Caco-2 (cell line): ENCODE results near the gene BICD2. TPM values are rescaled to one million over a fixed set of nuclear protein-coding genes. Genes with fewer than 3 reads are reported as not detected.

ENCODE experiments used
- BruUV-seq: library from RNA; stranded (reverse); fragments of 400-500 nt; replicated peaks from 2 replicates; lab custom pipeline; 2021; lab: Mats Ljungman, UMichigan
- CTCF ChIA-PET: fragments of 300-600 bp; sonication (Branson Sonifier 250); formaldehyde crosslinking; loops from one replicate; lab custom pipeline; 2022; ENCODE audit warnings: antibody characterized with exemption; lab: Charles Lee
- POLR2A ChIA-PET: fragments of 300-600 bp; sonication (Branson Sonifier 250); formaldehyde crosslinking; loops from one replicate; lab custom pipeline; 2022; ENCODE audit warnings: antibody characterized with exemption; lab: Charles Lee
- DNase-seq, 2 experiments: peaks; one replicate each; pipeline versions ENCODE4 v3.0.0 to v3.0.0-alpha.2; 2020 to 2022
- H3K27me3 ChIP-seq: replicated peaks from 2 replicates; pipeline ENCODE4 v1.6.0; 2011; ENCODE audit warnings: low read length; ENCODE audit not compliant: control insufficient read depth, insufficient read depth
- H3K36me3 ChIP-seq: 2 replicates; pipeline ENCODE4 v1.5.1; 2011; ENCODE audit warnings: low read length; ENCODE audit not compliant: control insufficient read depth, insufficient read depth
- H3K4me1 ChIP-seq: fragments of 250-450 bp; sonication (Bioruptor Pico); 2 replicates; pipeline ENCODE4 v1.5.1; 2020; ENCODE audit warnings: mild to moderate bottlenecking
- H3K4me3 ChIP-seq: 2 replicates; pipeline ENCODE4 v1.5.1; 2011; ENCODE audit warnings: low read depth, mild to moderate bottlenecking, control low read depth, low read length
- H3K9me3 ChIP-seq: fragments of 250-450 bp; sonication (Bioruptor Pico); 2 replicates; pipeline ENCODE4 v1.5.1; 2020; ENCODE audit warnings: mild to moderate bottlenecking, moderate library complexity
- H3K27ac Mint-ChIP-seq: one replicate; pipeline ENCODE4 v1.8.0; 2022; ENCODE audit warnings: mixed read lengths; ENCODE audit not compliant: unreplicated experiment
- H3K27me3 Mint-ChIP-seq: one replicate; pipeline ENCODE4 v1.8.0; 2022; ENCODE audit warnings: mixed read lengths; ENCODE audit not compliant: insufficient read depth, unreplicated experiment
- H3K36me3 Mint-ChIP-seq: one replicate; pipeline ENCODE4 v1.8.0; 2022; ENCODE audit warnings: mild to moderate bottlenecking, mixed read lengths; ENCODE audit not compliant: insufficient read depth, unreplicated experiment
- H3K4me1 Mint-ChIP-seq: one replicate; pipeline ENCODE4 v1.8.0; 2022; ENCODE audit warnings: low read depth, mixed read lengths; ENCODE audit not compliant: unreplicated experiment
- H3K4me3 Mint-ChIP-seq: one replicate; pipeline ENCODE4 v1.8.0; 2022; ENCODE audit warnings: mild to moderate bottlenecking, moderate library complexity, mixed read lengths; ENCODE audit not compliant: unreplicated experiment
- H3K9me3 Mint-ChIP-seq: one replicate; pipeline ENCODE4 v1.8.0; 2022; ENCODE audit warnings: mixed read lengths; ENCODE audit not compliant: unreplicated experiment
- intact Hi-C: fragments of 100-400 bp; cut with micrococcal nuclease; formaldehyde crosslinking; loops from one replicate; pipeline ENCODE4 v1.10.0; 2022; ENCODE audit not compliant: unreplicated experiment
- total RNA-seq: library from RNA; stranded (reverse); gene quantifications from 2 replicates; pipeline ENCODE4 v1.2.3, GENCODE V29; 2022
- TF ChIP-seq, protein P1 (sequence below), 2 experiments: fragments of 200-600 bp in 1 of 2; IDR thresholded peaks; 1 replicate in 1 of 2; 2 replicates in 1 of 2; pipeline versions ENCODE4 v1.5.1 to v1.8.0; 2011 to 2022; ENCODE audit warnings: antibody characterized with exemption in 1 of 2, control low read depth in 1 of 2, inconsistent platforms in 1 of 2, low read depth in 1 of 2, low read length in 1 of 2, mild to moderate bottlenecking in 1 of 2, moderate library complexity in 1 of 2; ENCODE audit not compliant: insufficient read depth in 1 of 2, severe bottlenecking in 1 of 2, unreplicated experiment in 1 of 2

BICD2 gene
- total RNA-seq, 1 experiment from 2014 or later, result 13.7 TPM

DNA sequence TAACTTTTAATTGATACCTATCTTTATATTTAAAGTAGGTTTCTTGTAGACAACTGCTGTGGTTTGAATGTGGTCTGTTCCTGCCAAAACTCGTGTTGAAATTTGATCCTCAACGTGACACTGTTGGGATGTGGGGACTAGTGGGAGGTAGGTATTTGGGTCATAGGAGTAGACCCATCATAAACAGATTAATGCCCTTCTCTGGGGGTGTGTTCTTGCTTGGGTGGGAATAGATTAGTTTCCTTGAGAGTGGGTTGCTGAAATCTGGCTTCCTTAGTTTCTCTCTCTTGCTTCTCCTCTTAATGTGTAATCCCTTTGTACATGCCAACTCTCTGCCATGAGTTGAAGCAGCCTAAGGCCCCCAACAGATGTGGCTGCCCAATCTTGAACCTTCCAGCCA is 60.1 kb downstream of the BICD2 start:
- Mint-ChIP-seq H3K27ac (no peak overlapping the region), H3K27me3 (no peaks in the 10 kb centered on the region), H3K36me3 (peaks cover 5% of the 10 kb centered on the region), H3K4me1 (no peaks in the 10 kb centered on the region), H3K9me3 (no peaks in the 10 kb centered on the region), H3K4me3 (no peak overlapping the region)
- Histone ChIP-seq H3K4me1 (no peaks in the 10 kb centered on the region), H3K9me3 (no peaks in the 10 kb centered on the region), H3K36me3 (no peaks in the 10 kb centered on the region), H3K27me3 (no peaks in the 10 kb centered on the region), H3K4me3 (no peak overlapping the region)
- intact Hi-C loops, result no loop called here
- ChIA-PET POLR2A (no interaction called here), CTCF (no interaction called here)
- no TSS peak for BruUV-seq
- TF ChIP-seq, protein P1, sequence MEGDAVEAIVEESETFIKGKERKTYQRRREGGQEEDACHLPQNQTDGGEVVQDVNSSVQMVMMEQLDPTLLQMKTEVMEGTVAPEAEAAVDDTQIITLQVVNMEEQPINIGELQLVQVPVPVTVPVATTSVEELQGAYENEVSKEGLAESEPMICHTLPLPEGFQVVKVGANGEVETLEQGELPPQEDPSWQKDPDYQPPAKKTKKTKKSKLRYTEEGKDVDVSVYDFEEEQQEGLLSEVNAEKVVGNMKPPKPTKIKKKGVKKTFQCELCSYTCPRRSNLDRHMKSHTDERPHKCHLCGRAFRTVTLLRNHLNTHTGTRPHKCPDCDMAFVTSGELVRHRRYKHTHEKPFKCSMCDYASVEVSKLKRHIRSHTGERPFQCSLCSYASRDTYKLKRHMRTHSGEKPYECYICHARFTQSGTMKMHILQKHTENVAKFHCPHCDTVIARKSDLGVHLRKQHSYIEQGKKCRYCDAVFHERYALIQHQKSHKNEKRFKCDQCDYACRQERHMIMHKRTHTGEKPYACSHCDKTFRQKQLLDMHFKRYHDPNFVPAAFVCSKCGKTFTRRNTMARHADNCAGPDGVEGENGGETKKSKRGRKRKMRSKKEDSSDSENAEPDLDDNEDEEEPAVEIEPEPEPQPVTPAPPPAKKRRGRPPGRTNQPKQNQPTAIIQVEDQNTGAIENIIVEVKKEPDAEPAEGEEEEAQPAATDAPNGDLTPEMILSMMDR (IDR thresholded peaks at IDR 0.05; ENCODE audit: insufficient read depth in 1 of 2, low read depth in 1 of 2, low read length in 1 of 2, severe bottlenecking in 1 of 2, unreplicated experiment in 1 of 2), result no peak
- DNase-seq, result no peak

DNA sequence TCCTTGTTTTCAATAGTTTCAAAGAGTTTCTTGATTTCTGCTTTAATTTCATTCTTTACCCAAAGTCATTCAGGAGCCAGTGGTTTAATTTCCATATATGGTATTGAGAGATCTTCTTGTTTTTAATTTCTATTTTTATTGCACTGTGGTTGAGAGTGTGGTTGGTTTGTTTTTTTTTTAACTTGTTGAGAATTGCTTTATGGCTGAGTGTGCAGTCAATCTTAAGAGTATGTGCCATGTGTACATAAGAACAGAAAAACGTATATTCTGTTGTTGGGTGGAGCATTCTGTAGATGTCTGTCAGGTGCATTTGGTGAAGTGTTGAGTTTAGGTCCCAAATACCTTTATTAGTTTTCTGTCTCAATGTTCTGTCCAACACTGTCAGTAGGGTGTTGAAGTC is 68.0 kb downstream of the BICD2 start:
- intact Hi-C loops, result no loop called here
- no peaks in the 10 kb centered on the region for H3K36me3 ChIP-seq
- no peaks in the 10 kb centered on the region for H3K27me3 Mint-ChIP-seq
- H3K36me3 Mint-ChIP-seq, result no peaks in the 10 kb centered on the region
- H3K27me3 ChIP-seq, result no peaks in the 10 kb centered on the region
- POLR2A ChIA-PET, result no interaction called here
- H3K9me3 ChIP-seq, result no peaks in the 10 kb centered on the region
- H3K27ac Mint-ChIP-seq, result no peak overlapping the region
- no peak overlapping the region for H3K4me3 ChIP-seq
- TF ChIP-seq, protein P1 (IDR thresholded peaks at IDR 0.05; ENCODE audit: insufficient read depth in 1 of 2, low read depth in 1 of 2, low read length in 1 of 2, severe bottlenecking in 1 of 2, unreplicated experiment in 1 of 2), result no peak
- H3K9me3 Mint-ChIP-seq, result peaks cover 14% of the 10 kb centered on the region
- no peak for DNase-seq
- H3K4me1 Mint-ChIP-seq, result no peaks in the 10 kb centered on the region
- H3K4me1 ChIP-seq, result no peaks in the 10 kb centered on the region
- no peak overlapping the region for H3K4me3 Mint-ChIP-seq
- BruUV-seq, result no TSS peak
- CTCF ChIA-PET, result no interaction called here

DNA sequence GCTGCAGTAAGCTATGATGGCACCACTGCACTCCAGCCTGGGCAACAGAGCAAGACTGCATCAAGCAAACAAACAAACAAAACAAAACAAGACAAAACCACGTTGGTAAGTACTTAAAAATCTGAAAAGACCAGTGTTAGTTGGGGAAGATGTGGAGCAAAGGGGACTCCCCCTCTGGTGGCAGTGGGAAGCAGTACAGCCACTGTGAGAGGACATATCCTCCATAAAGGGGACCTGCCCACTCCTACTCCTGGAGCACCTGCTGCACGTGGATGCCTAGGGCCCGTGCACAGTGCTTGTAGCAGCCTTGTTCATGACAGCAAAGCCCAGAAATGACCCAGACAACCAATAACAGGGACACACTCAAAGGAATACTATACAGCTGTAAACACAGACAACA is 77.7 kb downstream of the BICD2 start:
- H3K9me3 Mint-ChIP-seq, result no peaks in the 10 kb centered on the region
- no TSS peak for BruUV-seq
- H3K27me3 ChIP-seq, result no peaks in the 10 kb centered on the region
- no peaks in the 10 kb centered on the region for H3K36me3 ChIP-seq
- no peaks in the 10 kb centered on the region for H3K4me1 ChIP-seq
- no peaks in the 10 kb centered on the region for H3K27me3 Mint-ChIP-seq
- POLR2A ChIA-PET, result no interaction called here
- H3K27ac Mint-ChIP-seq, result no peak overlapping the region
- CTCF ChIA-PET, result interaction anchor here (0.6 kb wide), 1 partner anchor 409 kb away, joined by 3 read pairs; no protein-coding TSS in a partner anchor
- peak in 1 of 2 experiments; percentile 17 for DNase-seq
- H3K9me3 ChIP-seq, result no peaks in the 10 kb centered on the region
- TF ChIP-seq, protein P1 (IDR thresholded peaks at IDR 0.05; ENCODE audit: insufficient read depth in 1 of 2, low read depth in 1 of 2, low read length in 1 of 2, severe bottlenecking in 1 of 2, unreplicated experiment in 1 of 2), result peak in 1 of 2 experiments; percentile 29
- intact Hi-C loops, result no loop called here
- no peak overlapping the region for H3K4me3 Mint-ChIP-seq
- H3K4me3 ChIP-seq, result no peak overlapping the region
- H3K4me1 Mint-ChIP-seq, result no peaks in the 10 kb centered on the region
- H3K36me3 Mint-ChIP-seq, result no peaks in the 10 kb centered on the region
